ENCODE measurements around the gene U2AF2.
A peak's percentile ranks its signal among the peaks of the same experiment; 100 is the strongest.

U2AF2 gene

GRCh38 chr19:55654868-55655647 lies at the start of gene U2AF2:
U2AF2 (plus strand) TSS chr19:55655035; CDS start chr19:55655105, 70 bp downstream.
- DNase-seq (ENCODE audit: low spot score): peak; percentile 91

GRCh38 chr19:55605207-55605636 lies 49.6 kb upstream of the U2AF2 start:
- DNase-seq (ENCODE audit: low spot score): peak; percentile 87

- peak; percentile 81 for DNase-seq (ENCODE audit: low spot score)
Observed at GRCh38 chr19:55605637-55606470, 49.0 kb upstream of the U2AF2 start, which contains the start of gene ZNF865. ZNF865 (plus strand) TSS chr19:55605647; CDS start chr19:55613619, 7,972 bp downstream.

GRCh38 chr19:55606471-55606787 lies 48.4 kb upstream of the U2AF2 start:
- no peak for DNase-seq (ENCODE audit: low spot score)

- DNase-seq (ENCODE audit: low spot score): no peak
Observed at GRCh38 chr19:55606817-55607216, 48.0 kb upstream of the U2AF2 start.

- no peak for DNase-seq (ENCODE audit: low spot score)
Observed at GRCh38 chr19:55609326-55609725, 45.5 kb upstream of the U2AF2 start.

GRCh38 chr19:55611300-55611982 lies 43.4 kb upstream of the U2AF2 start:
- DNase-seq (ENCODE audit: low spot score): no peak

- DNase-seq (ENCODE audit: low spot score): no peak
Observed at GRCh38 chr19:55611983-55612645, 42.7 kb upstream of the U2AF2 start.

GRCh38 chr19:55613396-55613795 lies 41.4 kb upstream of the U2AF2 start:
- DNase-seq (ENCODE audit: low spot score): no peak

GRCh38 chr19:55613930-55614710 lies 40.7 kb upstream of the U2AF2 start:
- peak; percentile 21 for DNase-seq (ENCODE audit: low spot score)

- DNase-seq (ENCODE audit: low spot score): peak; percentile 21
Observed at GRCh38 chr19:55614711-55615542, 39.9 kb upstream of the U2AF2 start.

GRCh38 chr19:55615543-55616394 lies 39.1 kb upstream of the U2AF2 start:
- DNase-seq (ENCODE audit: low spot score): peak; percentile 11

GRCh38 chr19:55616395-55616875 lies 38.4 kb upstream of the U2AF2 start:
- peak; percentile 11 for DNase-seq (ENCODE audit: low spot score)

- DNase-seq (ENCODE audit: low spot score): no peak
Observed at GRCh38 chr19:55617426-55617825, 37.4 kb upstream of the U2AF2 start.

GRCh38 chr19:55618426-55618825 lies 36.4 kb upstream of the U2AF2 start:
- no peak for DNase-seq (ENCODE audit: low spot score)

- DNase-seq (ENCODE audit: low spot score): no peak
Observed at GRCh38 chr19:55619286-55619685, 35.5 kb upstream of the U2AF2 start.

- no peak for DNase-seq (ENCODE audit: low spot score)
Observed at GRCh38 chr19:55620410-55621204, 34.2 kb upstream of the U2AF2 start.

GRCh38 chr19:55621205-55621672 lies 33.6 kb upstream of the U2AF2 start:
- no peak for DNase-seq (ENCODE audit: low spot score)
